CD4-positive, alpha-beta T cell treated with Interleukin-21 for 1 hour (primary cell): Measurements from ENCODE around the gene TSPAN3.

ENCODE experiments used
- DNase-seq: peaks from one replicate; pipeline ENCODE4 v3.0.0-alpha.2; 2020

The TSPAN3 gene

GRCh38 chr15:77083381-77084160 is 12.7 kb upstream of the TSPAN3 start:
- peak; percentile 67 for DNase-seq

GRCh38 chr15:77081971-77082370 is 11.1 kb upstream of the TSPAN3 start:
- DNase-seq, result no peak

DNA sequence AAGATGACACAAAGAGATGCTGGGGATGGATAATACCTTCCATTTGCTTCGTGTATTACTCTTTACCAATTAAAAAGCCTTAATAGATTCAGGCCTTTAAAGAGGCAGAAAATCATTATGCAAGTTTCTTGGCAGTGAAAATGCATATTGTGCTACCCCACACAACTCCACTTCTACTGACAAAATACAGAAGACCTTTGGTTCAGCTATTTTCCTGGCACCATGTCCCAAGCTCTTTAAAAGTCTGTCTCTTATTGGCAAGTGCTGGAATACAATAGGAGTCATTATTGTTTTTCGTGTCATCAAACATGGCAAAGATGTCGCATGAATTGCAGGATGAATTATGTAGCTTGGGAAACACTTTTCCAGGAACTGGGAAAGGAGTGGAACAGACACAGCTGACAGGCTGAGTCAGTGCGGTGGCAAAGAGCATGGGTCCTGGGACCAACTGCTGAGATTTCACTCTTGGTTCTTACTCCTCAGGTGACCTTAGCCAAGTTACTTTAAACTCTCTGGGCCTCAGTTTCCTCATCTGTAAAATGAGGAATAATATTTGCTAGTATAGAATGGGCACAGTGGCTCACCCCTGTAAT is 5.5 kb upstream of the TSPAN3 start:
- DNase-seq, result no peak

GRCh38 chr15:77075528-77075927 is 4.6 kb upstream of the TSPAN3 start:
- DNase-seq, result no peak

DNA sequence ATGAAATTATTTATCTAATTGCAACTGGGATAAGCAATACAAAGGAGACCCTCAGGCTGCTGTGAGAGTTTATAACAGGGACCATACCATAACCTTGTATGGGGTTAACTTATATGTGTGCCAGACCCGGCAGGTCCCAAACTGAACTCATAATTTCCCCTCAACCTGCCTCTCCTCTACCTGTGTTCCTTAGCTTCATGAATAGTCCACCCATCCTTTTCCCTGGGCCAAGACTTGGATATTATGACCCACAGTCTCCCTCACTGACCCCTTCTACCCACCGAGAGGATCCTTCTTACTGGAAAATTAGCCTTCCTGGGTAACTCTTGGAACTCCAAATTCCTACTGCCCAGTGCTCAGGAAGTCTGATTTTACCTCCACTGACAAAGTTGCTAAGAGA is 3.4 kb upstream of the TSPAN3 start:
- DNase-seq, result no peak

DNA sequence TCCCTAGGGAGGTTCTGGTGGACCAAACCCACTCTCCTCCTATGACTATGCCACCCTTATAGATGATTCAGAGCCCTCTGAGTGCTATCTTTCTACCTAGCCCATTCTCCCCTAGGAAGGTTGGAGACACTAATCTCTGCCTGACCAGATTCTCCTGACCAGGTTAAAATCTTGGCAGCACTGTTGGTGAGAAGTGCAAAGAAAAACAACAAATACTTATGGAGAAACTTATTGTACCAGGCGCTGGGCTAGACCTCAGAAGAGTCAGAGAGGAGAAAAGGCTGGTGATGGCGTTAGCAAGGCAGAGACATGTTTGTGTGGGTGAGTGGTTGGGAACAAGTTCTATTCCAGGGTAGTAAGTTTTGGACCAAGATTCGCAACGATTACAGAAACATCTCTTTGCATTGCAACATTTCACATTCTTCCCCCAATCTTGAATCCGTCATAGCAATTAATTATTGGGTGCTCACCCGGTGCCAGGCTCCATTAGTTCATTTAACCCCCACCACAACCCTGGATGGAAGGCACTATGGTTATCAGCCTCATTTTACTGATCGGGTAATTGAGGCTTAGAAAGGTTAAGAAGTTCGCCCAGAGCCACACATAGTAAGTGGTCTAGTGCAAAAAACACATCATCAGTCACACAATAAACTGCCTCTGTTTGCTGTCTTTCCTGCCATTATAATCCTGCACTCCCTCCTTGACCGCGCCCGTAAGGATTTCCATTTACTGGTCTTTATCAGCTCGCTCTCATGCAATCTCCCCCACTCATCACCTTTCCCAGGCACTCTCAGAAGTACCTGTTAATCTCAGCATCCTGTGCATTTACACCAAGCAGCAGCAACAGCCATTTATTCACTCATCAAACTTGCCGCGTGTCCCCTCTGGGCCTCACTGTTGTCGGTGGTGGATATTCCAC is 655 bp upstream of the TSPAN3 start:
- no peak for DNase-seq

DNA sequence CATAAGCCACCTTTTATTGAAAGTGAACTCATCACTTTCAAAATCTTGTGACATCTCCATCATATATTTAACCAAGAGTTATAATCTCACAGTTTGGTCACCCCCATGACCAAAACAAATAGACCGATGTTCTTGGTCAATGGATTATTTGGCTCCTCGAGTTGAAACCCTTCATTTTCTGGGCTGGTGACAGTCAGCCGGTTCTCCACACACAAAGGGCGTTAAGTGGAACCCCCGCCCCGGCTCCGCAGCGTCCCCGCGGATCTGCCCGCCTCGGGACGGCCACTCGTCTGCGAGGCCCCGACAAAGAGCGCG is 772 bp downstream of the TSPAN3 start:
- DNase-seq, result no peak

- DNase-seq, result no peak
Measured at GRCh38 chr15:77069521-77070121, 1.3 kb downstream of the TSPAN3 start.

GRCh38 chr15:77068633-77069032 is 2.3 kb downstream of the TSPAN3 start:
- DNase-seq, result no peak

GRCh38 chr15:77067691-77068367 is 3.1 kb downstream of the TSPAN3 start:
- DNase-seq, result no peak

DNA sequence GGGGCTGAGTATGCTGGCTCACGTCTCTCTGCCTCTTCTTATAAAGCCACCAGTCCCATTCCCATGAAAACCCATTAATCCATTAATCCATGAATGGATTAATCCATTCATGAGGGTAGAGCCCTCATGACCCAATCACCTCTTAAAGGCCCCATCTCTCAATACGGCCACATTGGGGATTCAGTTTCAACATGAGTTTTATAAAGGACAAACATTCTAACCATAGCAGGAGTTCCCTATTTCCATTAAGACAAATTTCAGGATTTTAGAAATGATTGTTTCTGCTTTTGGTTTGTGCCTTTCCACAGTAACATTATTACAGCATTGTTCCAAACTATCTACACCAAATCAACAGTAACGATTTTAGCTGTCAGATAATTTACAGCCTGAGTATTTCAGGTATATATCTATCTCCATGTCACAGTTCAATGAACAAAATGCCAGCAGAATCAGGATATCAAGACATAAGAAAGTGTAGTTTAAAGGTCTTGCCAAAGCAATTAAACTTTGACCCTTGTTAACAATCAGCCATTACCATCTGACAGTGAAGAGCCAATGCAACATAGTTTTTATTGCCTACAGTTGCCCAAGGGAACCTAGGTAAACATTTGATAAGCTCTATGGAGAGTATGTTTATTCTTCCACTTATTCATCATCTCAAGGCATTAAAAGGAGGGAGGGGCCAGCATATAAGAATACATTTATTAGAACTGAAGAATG is 3.8 kb downstream of the TSPAN3 start:
- DNase-seq, result no peak

DNA sequence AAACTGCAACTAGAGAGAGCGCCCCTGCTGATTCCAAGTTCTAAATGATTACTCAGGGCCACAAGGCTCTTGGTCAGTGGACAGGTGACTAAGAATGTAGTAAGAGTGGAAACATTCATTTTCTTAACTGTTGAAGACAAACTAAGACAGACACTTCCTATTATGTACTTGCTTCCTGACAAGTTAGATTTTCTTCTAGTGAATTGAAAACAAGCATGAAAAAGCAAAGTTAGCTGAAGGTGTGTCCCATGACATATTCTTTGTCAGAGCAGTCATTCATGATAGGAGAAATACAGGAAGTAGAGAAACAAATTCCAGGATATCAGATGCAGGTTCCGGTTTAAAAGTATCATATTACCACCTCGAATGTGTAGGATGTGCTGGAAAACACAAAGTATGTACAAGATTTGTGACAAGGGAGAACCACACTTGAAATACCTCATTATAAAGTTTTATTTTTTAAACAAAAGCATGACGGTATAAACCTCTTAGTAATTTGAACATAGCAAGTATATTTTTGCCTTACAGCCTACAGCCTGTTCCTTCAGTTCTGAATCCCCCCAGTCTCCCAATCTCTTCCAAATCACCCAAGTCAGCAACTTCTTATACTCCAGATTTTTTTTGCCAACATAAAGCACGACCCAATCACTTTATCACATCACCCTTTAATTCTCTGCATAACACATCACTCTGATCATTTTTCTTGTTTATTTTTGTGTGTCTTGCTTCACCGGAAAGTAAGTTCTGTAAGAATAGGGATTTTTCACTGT is 6.2 kb downstream of the TSPAN3 start:
- no peak for DNase-seq

DNA sequence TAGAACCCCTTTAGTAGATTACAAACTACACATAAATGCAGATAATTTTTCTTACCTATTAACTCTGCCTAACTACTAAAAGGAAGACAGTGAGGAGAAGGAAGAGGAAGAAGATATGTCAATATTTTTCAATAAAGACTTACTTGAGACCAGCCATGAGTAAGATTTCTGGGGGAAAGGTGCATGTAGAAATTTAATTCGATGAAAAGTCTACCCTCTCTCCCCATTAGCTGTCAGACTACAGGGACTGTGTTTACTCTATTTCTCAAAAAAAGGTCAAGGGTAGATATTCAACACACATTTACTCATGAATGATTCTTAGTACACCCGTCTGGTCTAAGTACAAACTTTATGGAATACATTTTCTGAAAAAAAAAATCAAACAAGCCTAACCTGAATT is 6.8 kb downstream of the TSPAN3 start:
- no peak for DNase-seq

- no peak for DNase-seq
Measured at GRCh38 chr15:77063249-77063648, 7.7 kb downstream of the TSPAN3 start.

DNA sequence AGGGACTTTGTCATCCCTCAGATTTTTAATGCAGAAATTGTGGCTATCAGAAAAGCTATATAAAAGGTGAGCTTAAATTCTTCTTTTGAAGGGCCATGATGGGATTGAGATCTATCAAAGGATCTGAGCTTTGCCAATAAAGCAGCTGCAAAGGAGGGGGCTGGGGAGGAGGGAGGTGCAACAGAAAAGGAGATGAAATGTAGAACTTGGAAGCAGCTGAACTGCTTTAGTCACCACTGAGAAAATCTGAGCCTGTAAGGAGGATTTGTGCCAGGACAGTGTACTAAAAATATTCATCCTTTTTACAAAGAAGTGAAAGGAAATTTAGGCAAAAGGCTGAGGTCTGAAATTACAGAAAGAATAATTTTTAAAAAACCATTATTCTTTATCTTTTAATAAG is 10.4 kb downstream of the TSPAN3 start:
- DNase-seq, result no peak

- no peak for DNase-seq
Measured at GRCh38 chr15:77059786-77060361, 11.0 kb downstream of the TSPAN3 start.

DNA sequence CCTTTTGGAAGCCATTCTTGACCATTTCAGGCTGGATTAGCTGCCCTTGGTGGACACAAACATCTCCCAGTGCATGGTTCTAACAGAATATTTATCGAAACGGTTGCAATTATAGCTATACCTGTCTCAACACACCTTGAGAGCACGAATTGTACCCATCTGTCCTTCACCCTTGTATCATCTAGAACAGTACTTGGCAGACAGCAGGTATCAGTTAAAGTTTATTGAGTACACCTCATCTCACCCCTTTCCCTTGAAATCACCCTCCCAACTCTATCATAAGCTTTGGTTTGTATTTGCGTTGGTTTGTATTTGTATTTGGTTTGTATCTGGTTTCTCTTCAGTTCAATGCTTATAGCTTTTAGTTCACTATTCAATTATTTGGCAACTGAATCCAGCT is 12.4 kb downstream of the TSPAN3 start:
- DNase-seq, result no peak

DNA sequence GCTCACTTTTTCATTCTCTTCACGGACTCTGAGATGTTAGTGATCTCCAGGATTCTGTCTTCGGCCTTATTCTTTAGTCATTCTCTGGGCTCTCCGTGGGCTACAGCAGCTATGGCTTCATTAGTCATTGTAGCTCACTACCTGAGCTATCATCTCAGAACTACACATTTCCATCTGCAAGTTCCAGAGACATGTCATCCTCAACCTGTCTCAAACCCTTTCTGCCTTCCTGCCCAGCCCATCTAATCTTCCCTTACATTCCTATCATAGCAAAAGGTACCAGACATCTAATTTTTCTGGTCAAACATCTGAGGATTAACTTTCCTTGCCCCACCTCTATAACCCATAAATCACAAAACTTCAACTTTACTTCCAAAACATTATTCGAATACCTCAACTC is 13.2 kb downstream of the TSPAN3 start:
- no peak for DNase-seq

DNA sequence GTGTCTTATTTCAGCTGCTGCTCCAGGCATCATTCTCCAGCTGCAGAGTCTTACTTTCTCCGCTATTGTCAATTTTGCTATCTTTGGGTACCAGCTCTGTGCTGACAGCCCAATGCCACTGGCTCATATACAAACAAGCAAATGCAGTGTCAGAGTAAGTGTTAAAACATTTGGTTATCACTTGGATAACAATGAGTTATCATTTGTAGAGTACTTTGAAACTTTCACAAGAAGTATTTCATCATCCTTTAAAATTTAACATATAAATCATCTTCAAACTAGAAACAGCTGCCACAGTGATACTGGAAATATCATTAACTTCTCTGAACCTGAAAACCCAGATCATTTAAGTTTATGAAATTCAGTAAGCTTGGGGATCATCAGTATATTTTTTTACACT is 13.8 kb downstream of the TSPAN3 start:
- DNase-seq, result no peak

DNA sequence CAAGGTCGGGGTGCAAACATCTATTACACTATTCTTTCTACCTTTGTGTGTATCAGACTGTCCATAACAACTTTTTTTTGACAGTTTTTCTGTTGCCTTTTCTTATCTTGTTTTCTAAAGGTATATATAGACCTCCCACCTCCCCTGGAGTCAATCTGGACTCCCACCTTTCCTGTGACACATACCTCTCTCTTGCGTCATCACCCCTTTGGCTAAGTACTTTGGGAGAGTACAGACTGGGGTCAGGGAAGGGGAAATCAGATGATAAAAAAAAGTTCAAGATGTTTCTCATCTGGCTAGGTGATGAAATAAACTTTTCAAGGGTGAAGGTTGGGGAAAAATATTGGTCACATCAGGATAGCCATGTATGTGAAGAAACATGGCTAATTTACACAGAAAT is 17.2 kb downstream of the TSPAN3 start:
- no peak for DNase-seq

- no peak for DNase-seq
Measured at GRCh38 chr15:77052556-77052955, 18.4 kb downstream of the TSPAN3 start.
